Esophagus mucosa (tissue), 1 donor: ENCODE data around the gene PEMT. TPM values are rescaled to one million over a fixed set of nuclear protein-coding genes. Genes with fewer than 3 reads are reported as not detected.
A peak's percentile ranks its signal among the peaks of the same experiment; 100 is the strongest.

Experiments
- ATAC-seq: fragments of 200-7000 bp; cut with Tn5 transposase; one replicate; pipeline ENCODE4 v1.9.1; 2020
- total RNA-seq: library from RNA; stranded (reverse); gene quantifications from one replicate; pipeline ENCODE4 v1.2.4, GENCODE V29; 2023
- donor health status: DM: yes; HTN: yes; CAD: no.

The PEMT gene
- total RNA-seq, 1 donor from 2014 or later, result 29.5 TPM

DNA sequence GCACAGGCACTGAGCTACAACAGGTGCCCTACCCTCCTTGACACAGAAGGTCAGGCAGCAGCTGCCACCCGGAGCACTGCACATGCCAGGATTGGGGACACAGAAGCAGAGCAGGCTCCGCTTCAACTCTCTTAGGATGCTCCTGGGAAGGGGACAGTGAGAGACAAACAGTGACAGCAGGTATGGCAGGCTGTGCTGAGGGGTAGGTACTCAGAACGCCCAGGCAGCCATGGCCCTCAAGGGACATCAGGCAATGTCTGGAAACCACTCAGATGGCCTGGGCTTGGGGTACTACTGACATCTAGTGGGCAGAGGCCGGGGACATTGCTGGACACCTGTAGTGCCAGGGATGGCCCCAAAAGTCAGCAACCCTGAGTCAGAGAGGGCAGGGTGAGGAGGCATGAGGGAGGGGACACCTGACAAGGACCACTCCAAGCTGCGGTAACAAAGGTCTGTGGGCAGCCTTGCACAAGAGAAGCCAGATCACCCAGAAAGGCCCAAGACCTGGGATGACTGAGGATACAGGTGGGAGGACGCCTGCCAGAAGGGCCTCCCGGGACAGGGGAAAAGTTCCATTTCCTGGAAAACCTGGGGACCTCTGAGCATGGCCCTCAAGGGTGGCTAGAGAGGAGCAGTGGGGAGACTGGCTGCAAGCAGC, 21.2 kb downstream of the PEMT start:
- ATAC-seq, result no peak

DNA sequence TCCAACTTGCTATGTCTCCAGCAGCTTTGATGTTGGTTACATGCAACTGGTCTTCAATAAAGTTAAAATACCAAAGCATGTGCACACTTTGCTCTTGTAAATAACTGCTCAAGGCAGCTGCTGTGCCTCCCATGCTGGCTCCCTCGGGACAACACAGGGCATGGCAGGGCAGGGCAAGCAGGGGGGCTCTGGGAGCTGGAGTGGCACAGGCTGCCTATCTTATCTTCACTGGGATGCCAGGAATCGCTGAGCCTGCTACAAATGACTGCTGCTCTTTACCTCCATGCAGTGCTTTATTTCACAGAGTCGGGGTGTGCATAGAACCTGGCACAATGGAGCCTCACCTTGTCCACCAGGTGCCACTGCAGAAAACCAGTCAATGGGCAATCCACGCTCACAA, 21.8 kb downstream of the PEMT start:
- ATAC-seq, result no peak

DNA sequence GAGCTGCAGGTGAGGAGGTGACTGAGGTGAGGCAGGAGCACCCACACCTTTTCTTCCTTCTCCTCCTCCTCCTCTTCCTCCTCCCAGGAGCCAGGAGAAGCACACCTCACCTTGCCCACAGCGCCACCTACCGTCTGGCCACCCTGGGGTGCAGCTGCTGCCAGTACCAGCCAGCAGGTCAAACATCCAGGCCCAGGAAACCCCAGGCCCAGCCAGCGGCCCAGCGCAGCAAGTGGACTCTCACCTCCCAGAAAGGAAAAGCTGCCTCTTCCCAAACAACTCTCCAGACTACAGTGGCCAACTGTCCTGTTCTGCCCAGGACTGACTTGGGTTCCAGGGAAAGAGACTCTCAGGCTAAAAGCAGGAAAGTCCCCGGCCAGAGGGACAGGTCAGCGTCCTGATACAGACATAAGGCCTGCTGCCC, 22.7 kb downstream of the PEMT start:
- peak; percentile 60 for ATAC-seq

DNA sequence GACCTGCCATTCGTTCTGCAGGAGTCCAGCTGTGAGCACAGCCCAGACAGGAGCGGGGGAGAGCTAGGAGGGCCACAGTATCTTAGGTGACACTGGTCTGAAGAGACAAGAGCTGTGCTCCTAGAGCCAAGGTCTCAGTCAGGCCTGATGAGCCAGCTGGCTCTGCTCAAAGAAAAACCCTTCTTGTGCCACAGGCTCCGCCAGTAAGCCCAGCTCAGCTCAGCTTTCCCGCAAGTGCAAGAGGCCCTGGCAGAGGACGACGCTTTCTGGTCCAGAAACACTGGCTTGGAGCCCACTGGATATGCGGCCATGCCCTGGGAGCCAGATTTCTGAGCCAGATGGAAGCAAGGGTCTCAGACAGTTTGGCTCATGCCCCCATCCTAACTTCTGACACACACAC, 23.9 kb downstream of the PEMT start:
- no peak for ATAC-seq

DNA sequence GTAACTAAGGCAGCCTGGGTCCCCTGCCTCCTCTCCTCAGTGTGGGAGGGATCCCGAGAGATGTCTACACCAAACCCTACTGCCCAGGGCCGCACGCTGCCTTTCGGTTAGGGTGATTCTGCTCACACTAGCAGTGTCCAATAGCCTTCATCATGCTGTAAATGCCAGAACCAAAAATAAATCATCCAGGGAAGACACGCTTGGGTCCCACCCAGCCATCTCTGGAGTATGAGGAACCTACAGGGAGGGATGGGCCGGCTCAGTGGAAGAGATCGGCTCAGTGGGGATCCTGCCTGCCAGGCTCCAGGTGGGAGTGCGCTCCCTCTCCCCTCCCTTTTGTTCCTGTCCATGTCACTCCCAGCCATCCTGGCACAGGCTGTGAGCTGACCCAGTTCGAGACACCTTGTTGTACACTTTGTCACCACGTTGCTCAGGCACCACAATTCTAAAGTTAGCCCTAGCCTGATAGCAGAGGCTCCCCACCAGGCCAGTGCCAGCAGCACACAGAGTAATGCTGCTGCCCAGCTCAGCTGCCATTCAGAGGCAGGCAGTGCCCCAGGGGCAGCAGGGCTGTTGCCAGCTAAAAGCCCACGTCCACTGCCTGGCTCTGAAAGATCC, 24.5 kb downstream of the PEMT start:
- no peak for ATAC-seq

DNA sequence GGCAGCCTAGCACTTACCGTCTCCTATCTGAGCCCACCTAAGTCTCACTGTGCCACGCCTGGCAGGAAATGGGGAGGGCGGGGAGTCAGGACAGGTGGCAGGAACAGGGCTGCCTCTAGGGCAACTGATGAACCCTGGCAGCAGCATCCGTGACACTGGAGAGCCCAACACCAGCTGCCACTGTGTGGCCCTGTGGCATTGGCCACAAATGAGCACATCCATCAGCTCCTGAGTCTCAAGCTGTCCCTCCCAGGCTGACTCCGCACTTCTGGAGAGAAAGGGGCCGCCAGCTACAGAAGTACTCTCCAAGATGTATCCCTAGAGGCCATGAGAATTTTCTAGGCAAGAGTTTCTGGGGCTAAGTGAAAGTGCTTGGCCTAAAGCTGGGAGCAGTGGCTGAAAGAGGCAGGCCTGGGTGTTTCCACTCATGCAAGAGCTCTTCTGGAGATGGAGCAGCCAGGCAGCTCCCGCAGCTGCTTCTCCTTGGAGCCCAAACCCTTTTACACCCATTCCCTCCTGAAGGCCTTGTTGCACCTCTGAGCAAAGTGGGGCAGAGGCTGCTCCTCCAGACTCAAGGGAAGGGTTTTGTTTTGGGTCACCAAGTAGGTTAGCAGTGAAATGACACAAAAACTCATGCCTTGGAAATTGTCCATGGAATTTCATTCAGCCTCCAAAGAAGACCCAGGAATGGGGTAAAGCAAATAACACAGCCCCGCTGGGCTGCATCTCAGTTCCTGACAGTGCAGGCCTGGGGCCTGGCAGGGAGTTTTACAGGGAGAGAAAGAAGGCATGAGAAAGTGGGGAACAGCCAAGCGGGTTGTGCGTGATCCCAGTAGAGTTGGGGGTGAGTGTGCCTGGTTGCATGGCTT, 25.8 kb downstream of the PEMT start:
- ATAC-seq, result no peak

DNA sequence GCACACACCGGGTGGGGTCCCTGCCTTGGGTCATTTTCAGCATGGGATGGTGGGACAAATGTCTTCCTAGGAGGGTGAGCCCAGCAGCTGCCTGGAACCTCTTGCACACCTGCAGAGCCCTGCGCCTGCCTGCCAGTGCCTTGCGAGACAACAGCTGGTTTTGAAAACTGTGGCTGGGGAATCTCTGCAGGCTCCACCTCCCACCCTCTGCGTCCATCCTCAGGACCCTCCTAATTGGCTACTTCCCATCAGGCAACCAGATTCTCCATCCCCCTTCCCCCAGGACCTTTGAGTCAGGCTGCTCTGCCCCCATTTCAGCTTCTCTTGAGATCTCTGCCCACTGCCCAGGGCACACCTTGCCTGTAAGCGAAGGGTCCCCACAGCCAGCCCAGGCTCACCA, 26.6 kb downstream of the PEMT start:
- no peak for ATAC-seq

DNA sequence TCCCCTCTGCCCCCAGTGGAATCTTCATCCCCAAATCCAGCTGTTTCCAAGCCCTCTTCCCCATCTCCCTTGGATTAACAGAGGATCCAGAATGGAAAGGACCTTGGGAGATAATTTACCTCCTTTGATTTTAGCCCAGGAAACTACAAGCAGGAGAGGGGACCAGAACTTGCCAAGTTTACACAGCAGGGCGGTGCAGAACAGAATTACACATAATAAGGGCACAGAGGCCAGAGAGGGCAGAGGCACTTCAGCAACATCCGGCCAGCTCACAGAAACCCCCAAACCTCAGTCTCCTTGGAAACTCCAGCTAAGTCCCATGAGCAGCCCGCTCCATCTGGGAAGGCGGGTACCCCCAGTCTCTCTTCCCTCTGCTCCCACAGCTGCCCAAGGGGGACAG, 27.2 kb downstream of the PEMT start:
- no peak for ATAC-seq

DNA sequence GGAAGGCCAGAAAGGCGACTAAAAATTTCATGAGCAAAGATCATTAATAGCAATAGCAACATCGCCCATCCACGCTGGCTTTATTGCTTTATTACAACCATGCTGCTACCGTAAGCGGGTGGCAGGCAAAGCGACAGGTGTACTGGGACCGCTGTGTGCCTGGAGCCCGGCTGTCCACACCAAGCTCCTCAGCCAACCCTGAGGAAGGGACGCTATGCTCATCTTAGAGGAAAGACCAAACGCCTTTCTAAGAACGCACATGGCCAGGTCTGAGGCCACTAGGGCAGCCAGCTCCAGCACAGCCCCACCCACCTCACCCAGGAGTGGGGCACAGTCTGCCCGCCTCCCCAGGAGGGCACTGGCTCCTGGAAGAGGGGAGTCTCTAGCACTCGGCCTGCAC, 28.0 kb downstream of the PEMT start:
- ATAC-seq, result no peak

DNA sequence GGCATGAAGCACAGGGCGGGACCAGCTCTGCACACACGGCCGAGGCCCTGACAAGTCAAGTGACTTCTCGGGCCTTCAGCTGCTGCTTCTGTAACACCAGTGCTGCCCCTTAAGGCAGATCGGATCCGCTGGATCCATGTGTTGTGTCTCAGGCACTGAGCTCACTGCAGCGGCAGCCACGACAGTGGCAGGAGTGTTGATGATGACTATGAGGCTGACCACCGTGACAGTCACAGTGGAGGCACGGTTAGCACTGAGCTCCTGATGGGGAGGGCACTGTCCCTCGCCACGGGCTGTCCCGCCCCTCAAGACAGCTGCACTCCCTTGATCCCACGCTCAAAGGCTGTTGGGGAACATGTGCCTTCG, 29.4 kb downstream of the PEMT start:
- no peak for ATAC-seq

DNA sequence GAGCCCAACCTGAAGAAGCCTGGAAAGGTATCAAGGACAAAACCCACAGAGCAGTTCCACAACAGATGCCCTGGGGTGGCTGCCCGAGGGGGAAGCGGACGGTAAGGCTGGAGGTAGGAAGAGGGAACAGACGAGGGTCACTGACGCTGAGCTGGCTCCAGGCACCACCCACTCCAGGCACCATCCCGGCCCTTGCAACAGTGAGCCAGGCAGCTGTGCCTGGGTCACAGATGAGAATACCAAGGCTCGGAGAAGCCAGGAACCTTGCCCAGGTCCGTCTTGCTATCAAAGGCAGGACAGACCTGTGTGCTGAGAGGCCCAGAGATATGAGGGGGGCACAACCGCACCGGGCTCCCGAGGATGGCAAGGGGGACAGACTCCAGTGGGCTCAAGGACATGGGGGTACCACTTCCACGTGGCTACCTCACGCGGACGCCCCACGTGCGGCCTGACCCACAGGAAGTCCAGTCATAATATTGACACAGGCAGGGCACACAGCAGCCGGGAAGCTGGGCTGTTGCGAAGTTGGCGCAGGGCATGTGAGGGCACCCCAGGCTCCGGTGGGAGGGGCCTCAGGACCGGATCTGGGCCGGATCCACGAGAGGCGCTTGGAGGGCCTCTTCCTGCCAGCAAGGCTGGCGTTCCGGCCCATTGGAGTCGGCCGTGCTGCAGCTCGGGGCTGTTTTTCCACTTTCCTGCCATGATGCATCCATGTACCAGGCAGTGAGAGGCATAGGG, 29.9 kb downstream of the PEMT start:
- ATAC-seq, result peak; percentile 94

DNA sequence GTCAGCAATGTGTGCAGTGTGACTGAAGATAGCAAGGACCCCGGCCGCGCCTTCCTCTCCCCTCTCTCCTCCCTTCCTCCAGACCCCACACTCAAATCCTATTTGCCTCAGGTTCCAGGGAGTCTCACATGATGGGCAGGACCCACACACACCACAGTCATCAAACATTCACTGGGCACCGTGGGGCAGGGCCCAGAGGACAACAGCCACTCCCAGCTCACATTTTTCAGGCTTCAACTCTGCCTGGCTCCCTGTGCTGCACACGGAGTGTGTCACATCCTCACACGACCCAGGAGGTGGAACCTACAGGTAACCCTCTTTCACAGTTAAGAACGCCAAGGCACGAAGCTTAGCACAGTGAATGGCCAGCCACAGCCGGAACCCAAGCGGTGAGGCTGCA, 30.5 kb downstream of the PEMT start:
- ATAC-seq, result peak; percentile 54

DNA sequence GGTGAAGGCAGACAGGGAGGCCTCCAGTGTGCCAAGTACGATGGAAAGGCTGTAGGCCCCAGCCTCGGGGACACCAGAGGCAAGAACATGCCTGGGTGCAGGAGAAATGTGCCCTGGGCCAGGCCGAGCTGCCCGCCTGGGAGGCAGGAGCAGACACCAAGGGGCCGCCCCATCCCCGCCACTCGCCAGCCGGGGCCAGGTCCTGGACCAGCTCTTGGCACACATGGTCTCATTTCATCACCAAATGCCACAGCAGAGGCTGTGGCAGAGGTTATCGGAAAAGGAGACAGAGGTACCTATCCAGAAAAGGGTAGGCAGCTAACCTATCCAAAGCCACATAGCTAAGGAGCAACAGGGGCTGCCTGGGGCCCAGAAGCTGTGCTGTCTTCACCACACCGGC, 31.3 kb downstream of the PEMT start:
- no peak for ATAC-seq

DNA sequence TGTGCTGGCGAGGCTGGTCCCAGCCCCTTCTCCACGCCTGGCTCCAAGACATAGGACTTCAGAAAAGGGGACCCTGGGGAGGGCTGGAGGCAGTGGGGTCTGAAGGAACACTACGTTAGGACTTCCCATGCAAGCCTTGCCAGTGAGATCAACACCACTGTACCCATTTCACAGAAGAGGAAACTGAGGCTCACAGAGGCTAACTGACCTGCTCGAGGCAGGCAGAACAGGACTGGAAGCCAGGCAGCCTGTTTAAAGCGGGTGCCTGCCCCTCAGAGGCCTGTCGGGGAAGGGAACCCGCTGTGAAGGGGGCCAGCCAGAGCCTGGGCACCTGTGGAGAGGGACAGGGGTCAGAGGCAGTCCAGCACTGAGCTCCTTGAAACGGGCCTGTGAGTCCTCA, 32.3 kb downstream of the PEMT start:
- ATAC-seq, result no peak

DNA sequence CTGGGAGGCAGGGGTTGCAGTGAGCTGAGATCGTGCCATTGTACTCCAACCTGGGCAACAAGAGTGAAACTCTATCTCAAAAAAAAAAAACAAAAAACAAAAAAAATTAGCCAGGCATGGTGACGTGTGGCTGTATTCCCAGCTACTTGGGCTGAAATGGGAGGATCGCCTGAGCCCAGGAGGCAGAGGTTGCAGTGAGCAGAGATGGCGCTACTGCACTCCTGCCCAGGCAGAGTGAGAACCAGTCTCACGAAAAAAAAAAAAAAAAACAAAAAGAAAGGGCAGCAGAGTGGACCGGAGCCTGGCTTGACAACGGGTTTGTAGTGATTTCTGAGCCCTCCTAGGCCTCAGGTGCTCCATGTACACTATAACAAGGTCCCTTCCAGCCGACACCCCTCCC, 33.1 kb downstream of the PEMT start:
- no peak for ATAC-seq

DNA sequence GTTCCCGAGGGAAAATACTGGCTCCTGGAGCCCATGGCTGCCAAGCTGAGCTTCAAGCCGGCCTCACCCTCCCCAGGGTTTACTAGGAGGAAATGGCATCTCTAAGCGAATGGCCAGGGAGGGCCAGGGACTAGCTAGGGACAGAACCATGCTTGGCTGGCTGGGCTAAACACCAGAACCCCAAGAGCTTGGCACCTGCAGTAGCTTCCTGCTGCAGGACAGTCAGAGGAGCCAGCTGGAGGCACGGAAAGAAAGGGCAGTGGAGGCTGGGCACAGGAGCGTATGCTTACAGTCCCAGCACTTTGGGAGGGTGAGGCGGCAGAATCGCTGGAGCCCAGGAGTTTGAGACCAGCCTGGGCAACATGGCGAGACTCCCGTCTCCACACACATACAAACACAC, 33.7 kb downstream of the PEMT start:
- ATAC-seq, result no peak

DNA sequence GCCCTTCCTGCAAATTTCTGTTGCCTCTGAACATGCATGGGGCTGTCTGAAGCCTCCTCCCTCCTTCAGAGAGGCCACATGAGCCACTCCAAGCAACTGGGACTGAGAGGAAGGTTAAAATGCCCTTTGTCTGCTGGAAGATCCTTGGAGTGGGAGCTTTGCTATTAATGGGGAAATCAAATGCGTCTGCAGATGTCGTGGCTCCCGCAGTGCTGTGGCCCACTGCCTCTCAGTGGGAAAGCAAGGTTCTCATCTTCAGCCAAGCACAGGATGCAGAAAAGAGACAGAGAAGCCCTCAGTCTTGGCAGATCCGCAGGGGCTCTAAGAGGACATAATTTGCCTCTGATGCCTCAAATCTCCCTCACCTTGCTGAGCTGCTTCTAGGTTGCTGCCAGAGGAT, 34.8 kb downstream of the PEMT start:
- ATAC-seq, result no peak

DNA sequence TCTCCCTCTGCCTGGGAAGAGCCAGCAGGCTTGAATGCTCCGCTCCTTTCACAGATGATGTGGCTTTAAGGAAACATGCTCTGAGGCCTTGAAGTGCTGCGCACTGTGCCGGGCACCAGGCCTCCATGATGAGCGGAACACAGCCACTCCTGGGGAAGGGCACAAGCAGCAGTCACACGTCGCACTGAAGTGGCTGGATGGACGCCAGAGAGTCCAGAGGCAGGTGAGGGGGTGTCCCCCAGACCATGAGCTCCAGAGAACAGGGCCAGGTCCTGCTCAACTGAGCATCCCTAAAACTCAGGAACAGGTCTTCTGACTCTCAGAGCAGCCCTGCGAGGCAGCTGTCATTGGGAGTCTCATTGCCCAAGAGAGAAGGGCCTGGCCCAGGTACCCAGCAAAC, 35.6 kb downstream of the PEMT start:
- no peak for ATAC-seq

DNA sequence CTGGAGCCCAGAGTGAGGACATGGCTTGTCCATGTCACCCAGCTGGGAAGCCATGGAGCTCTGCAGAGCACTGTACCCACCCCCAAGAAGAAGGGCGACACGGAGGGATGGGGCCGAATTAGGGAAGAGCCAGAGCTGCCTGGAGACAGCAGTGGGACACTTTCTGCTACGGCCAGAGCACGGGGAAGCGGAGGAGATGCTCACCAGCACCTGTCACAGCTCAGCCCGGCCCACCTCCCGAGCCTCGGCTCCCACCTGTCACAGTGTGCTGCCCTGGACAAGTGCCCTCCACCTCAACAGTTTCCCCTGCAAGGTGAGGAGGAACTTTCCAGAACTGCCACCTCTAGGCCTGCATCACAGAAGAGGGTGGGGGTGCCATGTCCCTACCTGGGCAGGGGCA, 36.4 kb downstream of the PEMT start:
- no peak for ATAC-seq

DNA sequence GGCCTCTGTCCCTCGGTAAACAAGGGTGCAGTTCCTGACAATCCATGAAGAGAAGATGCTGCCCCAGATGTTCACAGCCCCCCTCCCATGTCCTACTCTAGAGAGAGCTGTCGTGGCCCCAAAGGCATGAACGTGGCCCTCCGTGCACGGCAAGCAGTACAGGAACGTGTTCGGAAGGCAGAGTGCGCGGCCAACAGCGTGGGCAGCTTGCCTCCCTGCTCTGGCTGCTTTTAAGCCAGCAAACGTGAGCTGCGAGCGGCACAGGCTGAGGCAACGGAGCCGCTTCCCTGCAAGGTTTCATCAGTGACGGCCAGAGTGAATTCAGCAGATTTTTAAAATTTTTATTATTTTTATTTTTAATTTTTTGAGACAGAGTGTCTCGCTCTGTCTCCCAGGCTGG, 37.2 kb downstream of the PEMT start:
- no peak for ATAC-seq

DNA sequence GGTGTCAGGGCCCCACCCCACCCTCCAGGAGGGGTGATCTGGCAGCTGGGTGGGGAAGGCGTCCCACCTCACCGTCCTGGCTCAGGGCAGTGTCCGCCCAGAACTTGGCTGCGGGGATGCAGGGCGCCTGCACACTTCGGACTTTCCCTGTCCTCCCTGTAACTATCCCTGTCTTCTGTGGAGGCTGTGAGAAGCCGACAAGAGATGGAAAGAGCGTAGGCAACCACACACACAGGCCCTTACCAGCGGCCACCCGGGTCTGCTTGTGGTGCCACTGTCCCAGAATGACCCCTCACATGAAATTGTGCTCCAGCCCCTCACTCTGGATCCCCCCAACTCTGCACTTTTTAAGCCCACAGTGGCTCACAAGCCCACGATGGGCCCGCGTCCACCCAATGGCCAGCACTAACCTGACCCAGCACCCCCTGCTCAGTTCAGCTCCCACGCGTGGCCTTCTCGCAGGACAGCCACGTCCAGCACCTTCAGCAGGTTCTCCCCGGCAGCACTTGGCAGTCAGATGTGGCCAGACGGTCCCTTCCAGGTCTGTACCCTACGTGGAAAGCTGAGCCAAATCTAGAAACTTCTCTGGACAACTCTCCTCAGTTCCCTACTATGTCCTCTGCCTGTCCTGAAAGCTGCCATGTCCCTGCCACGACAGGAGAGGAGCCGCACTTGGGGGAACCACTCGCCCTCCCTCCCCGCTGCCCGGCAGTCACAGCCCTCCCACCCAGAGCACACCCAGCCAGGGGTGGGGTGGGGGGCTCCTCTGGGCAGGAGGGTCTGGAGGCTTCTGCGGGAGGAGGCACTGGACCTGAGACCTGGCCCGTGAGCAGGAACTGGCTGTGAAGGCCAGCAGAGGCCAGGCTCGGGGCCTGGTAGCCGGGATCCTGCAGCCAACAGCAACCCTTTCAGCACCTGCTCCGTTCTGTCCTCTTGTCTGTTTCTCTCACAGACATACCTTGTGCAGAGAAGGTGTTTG, 38.0 kb downstream of the PEMT start:
- no peak for ATAC-seq
